ENCODE measurements around the gene PSTPIP1.

DNA sequence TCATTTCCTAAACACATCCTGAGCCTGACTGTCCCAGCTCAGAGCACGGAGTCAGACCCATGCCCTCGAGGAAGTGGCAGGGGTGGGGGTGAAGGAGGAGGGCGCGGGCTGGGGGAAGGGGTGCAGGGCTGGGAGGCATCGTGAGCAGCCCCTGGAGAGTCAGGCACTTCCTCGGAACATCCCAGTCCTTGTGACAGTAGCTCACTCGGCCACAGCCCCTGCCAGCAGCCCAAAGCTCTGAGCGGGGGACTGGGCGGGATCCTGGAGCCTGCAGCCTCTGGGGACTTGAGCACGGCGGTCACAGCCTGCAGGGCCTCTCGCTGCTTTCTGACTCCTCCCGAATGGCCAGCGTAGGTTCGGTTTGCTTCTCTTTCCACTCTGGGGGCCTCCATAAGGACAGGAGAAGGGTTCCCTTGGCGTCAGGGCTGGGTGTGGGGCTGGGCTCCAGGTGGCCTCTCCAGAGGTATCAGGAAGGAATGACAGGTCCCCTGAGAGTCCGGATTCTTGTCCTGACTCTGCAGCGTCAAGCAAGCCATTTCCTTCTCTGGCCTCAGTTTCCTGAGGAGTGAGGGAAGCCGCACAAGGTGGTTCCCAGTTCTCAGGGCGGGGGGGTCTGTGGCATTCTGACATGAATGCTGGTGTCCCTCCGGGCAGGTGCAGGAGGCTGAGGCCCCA is 20.9 kb downstream of the PSTPIP1 start:
- no peak for TF ChIP-seq CTCF (IDR thresholded peaks at IDR 0.05)
- no peak for TF ChIP-seq POLR2AphosphoS5 (IDR thresholded peaks at IDR 0.05)
- no peak for TF ChIP-seq POLR2A (IDR thresholded peaks at IDR 0.05)
- TF ChIP-seq EP300 (IDR thresholded peaks at IDR 0.05), result no peak
